ENCODE data around the gene SPRR2F. TPM values are rescaled to one million over a fixed set of nuclear protein-coding genes. Genes with fewer than 3 reads are reported as not detected.
A peak's percentile ranks its signal among the peaks of the same experiment; 100 is the strongest.

Gene SPRR2F
- total and polyA plus RNA-seq, 2 experiments from 2014 or later: 0.44 TPM; not detected in 1

DNA sequence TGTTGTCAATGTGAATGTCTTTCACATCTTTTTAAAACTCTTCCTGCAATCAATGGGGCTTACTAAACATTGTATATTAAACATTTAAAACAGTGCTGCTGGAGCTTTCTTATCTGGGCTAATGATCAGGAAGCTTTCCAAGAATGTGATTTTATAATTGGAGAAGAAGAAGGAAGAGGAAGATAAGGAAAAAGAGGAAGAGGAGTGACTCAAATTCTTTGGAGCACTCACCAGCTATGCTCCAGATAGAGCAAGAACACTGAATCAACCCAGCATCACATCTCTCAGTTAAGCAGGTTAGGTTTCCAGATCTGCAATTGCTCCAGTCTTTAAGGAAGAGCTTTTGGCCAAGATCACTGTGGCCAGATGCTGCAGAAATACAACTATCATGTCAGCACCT is 17.6 kb downstream of the SPRR2F start:
- Histone ChIP-seq H3K36me3 (ENCODE audit: insufficient read depth) (no peaks in the 10 kb centered on the region), H3F3A (replicated peaks; ENCODE audit: low read depth) (no peaks in the 10 kb centered on the region), H3K27ac (ENCODE audit: low read depth) (no peak overlapping the region), H3K79me2 (replicated peaks; ENCODE audit: insufficient read depth) (no peaks in the 10 kb centered on the region), H4K20me1 (replicated peaks; ENCODE audit: insufficient read depth) (no peaks in the 10 kb centered on the region), H3K4me1 (ENCODE audit: insufficient read depth) (no peaks in the 10 kb centered on the region), H3K9me2 (ENCODE audit: insufficient read depth) (peaks cover 7% of the 10 kb centered on the region; the same call in 1 of the 2 replicates), H3K27me3 (ENCODE audit: insufficient read depth) (no peaks in the 10 kb centered on the region), H3K4me2 (no peak overlapping the region), H3K4me3 (no peak overlapping the region), H2AFZ (peak overlapping the region; percentile 70; the same call in 1 of the 2 replicates)
- H3K27me3 Mint-ChIP-seq (ENCODE audit: insufficient read depth, low read depth, poor library complexity): no peaks in the 10 kb centered on the region
- ATAC-seq: no peak
- H3K36me3 Mint-ChIP-seq (ENCODE audit: low read depth): no peaks in the 10 kb centered on the region
- H3K9me3 Mint-ChIP-seq: no peaks in the 10 kb centered on the region
- DNase-seq (ENCODE audit: low spot score): no peak
- TF ChIP-seq STAT1 (IDR thresholded peaks at IDR 0.05; ENCODE audit: unreplicated experiment) (no peak), REST (IDR thresholded peaks at IDR 0.05; ENCODE audit: unreplicated experiment) (no peak), ZNF114 (CRISPR knock-in tag; IDR thresholded peaks at IDR 0.05) (no peak), CREB1 (CRISPR knock-in tag; IDR thresholded peaks at IDR 0.05; ENCODE audit: low read depth) (no peak), NANOG (IDR thresholded peaks at IDR 0.05; ENCODE audit: borderline replicate concordance) (no peak), EZH2 (IDR thresholded peaks at IDR 0.05; ENCODE audit: low read depth, unreplicated experiment) (no peak), EZH2phosphoT487 (IDR thresholded peaks at IDR 0.05; ENCODE audit: unreplicated experiment) (no peak)
- TF ChIP-seq, protein P1, sequence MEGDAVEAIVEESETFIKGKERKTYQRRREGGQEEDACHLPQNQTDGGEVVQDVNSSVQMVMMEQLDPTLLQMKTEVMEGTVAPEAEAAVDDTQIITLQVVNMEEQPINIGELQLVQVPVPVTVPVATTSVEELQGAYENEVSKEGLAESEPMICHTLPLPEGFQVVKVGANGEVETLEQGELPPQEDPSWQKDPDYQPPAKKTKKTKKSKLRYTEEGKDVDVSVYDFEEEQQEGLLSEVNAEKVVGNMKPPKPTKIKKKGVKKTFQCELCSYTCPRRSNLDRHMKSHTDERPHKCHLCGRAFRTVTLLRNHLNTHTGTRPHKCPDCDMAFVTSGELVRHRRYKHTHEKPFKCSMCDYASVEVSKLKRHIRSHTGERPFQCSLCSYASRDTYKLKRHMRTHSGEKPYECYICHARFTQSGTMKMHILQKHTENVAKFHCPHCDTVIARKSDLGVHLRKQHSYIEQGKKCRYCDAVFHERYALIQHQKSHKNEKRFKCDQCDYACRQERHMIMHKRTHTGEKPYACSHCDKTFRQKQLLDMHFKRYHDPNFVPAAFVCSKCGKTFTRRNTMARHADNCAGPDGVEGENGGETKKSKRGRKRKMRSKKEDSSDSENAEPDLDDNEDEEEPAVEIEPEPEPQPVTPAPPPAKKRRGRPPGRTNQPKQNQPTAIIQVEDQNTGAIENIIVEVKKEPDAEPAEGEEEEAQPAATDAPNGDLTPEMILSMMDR (conservative IDR thresholded peaks at IDR 0.05; ENCODE audit: low read depth in 2 of 2): no peak
- no peaks in the 10 kb centered on the region; the same call in 2 of the 3 replicates for H3K4me1 Mint-ChIP-seq
- no peak overlapping the region for H3K27ac Mint-ChIP-seq
- H3K4me3 Mint-ChIP-seq: no peak overlapping the region

GRCh38 chr1:153094426-153094825 is 18.9 kb downstream of the SPRR2F start, which contains the start of gene SPRR2E:
Gene SPRR2E (minus strand): TSS chr1:153094526. CDS start chr1:153093751, 775 bp downstream.
- H3K4me3 ChIP-seq: no peak within 1 kb of the TSS
- H3K27ac Mint-ChIP-seq: no peak within 1 kb of the TSS
- no peak for ATAC-seq
- TF ChIP-seq, protein P2, sequence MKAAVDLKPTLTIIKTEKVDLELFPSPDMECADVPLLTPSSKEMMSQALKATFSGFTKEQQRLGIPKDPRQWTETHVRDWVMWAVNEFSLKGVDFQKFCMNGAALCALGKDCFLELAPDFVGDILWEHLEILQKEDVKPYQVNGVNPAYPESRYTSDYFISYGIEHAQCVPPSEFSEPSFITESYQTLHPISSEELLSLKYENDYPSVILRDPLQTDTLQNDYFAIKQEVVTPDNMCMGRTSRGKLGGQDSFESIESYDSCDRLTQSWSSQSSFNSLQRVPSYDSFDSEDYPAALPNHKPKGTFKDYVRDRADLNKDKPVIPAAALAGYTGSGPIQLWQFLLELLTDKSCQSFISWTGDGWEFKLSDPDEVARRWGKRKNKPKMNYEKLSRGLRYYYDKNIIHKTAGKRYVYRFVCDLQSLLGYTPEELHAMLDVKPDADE (IDR thresholded peaks at IDR 0.05): no peak
- TF ChIP-seq EZH2phosphoT487 (IDR thresholded peaks at IDR 0.05; ENCODE audit: unreplicated experiment): no peak
- TF ChIP-seq CREB1 (CRISPR knock-in tag; IDR thresholded peaks at IDR 0.05; ENCODE audit: low read depth): no peak
- TF ChIP-seq, protein P1 (conservative IDR thresholded peaks at IDR 0.05; ENCODE audit: low read depth in 2 of 2): no peak
- no peak for TF ChIP-seq JUNB (IDR thresholded peaks at IDR 0.05; ENCODE audit: unreplicated experiment)
- no peak for TF ChIP-seq STAT1 (IDR thresholded peaks at IDR 0.05; ENCODE audit: unreplicated experiment)
- no peak for TF ChIP-seq POLR2AphosphoS5 (IDR thresholded peaks at IDR 0.05; ENCODE audit: low read depth)
- TF ChIP-seq REST (IDR thresholded peaks at IDR 0.05; ENCODE audit: unreplicated experiment): no peak

More at GRCh38 chr1:153094426-153094825, 18.9 kb downstream of the SPRR2F start, which contains the start of gene SPRR2E:
- no peaks in the 10 kb centered on the region for H3K36me3 ChIP-seq (ENCODE audit: insufficient read depth)
- no peaks in the 10 kb centered on the region for H3K27me3 ChIP-seq (ENCODE audit: insufficient read depth)
- H2AFZ ChIP-seq: 0 out of 2 replicates have a peak within 1 kb of the TSS, but pooled peaks have one; percentile 34
- H3K4me1 ChIP-seq (ENCODE audit: insufficient read depth): no peaks in the 10 kb centered on the region
- H3K4me2 ChIP-seq: no peak within 1 kb of the TSS
- no peak for DNase-seq (ENCODE audit: low spot score)
- no peaks in the 10 kb centered on the region for H4K20me1 ChIP-seq (replicated peaks; ENCODE audit: insufficient read depth)
- no peak within 1 kb of the TSS for H3K4me3 Mint-ChIP-seq
- H3K4me1 Mint-ChIP-seq: no peaks in the 10 kb centered on the region; the same call in 2 of the 3 replicates
- no peaks in the 10 kb centered on the region for H3F3A ChIP-seq (replicated peaks; ENCODE audit: low read depth)
- H3K9me2 ChIP-seq (ENCODE audit: insufficient read depth): peaks cover 9% of the 10 kb centered on the region; the same call in 1 of the 2 replicates
- no peaks in the 10 kb centered on the region for H3K79me2 ChIP-seq (replicated peaks; ENCODE audit: insufficient read depth)
- no peaks in the 10 kb centered on the region for H3K9me3 Mint-ChIP-seq
- no peaks in the 10 kb centered on the region for H3K27me3 Mint-ChIP-seq (ENCODE audit: insufficient read depth, low read depth, poor library complexity)
- H3K36me3 Mint-ChIP-seq (ENCODE audit: low read depth): no peaks in the 10 kb centered on the region
- no peak within 1 kb of the TSS for H3K27ac ChIP-seq (ENCODE audit: low read depth)

Data from GM23338 (cell line).